Ishikawa (cell line): ENCODE measurements around the gene SLC25A42.

Experiments
- CEBPB ChIP-seq: IDR thresholded peaks from 2 replicates; pipeline ENCODE4 v1.6.1; 2012
- CREB1 ChIP-seq: IDR thresholded peaks from 2 replicates; pipeline ENCODE4 v1.6.1; 2012; ENCODE audit warnings: low read depth
- EGR1 ChIP-seq: IDR thresholded peaks from 2 replicates; pipeline ENCODE4 v1.6.1; 2012
- EP300 ChIP-seq: IDR thresholded peaks from 2 replicates; pipeline ENCODE4 v1.6.1; 2012; ENCODE audit warnings: borderline replicate concordance
- MAX ChIP-seq: IDR thresholded peaks from 2 replicates; pipeline ENCODE4 v1.6.1; 2012
- NFIC ChIP-seq: IDR thresholded peaks from 2 replicates; pipeline ENCODE4 v1.6.1; 2012
- RAD21 ChIP-seq: IDR thresholded peaks from 2 replicates; pipeline ENCODE4 v1.6.1; 2012; ENCODE audit warnings: low read depth
- REST ChIP-seq: IDR thresholded peaks from 2 replicates; pipeline ENCODE4 v1.6.1; 2012; ENCODE audit warnings: low read depth, mild to moderate bottlenecking
- TAF1 ChIP-seq: IDR thresholded peaks from 2 replicates; pipeline ENCODE4 v1.6.1; 2012; ENCODE audit warnings: low read depth, mild to moderate bottlenecking
- TCF12 ChIP-seq: IDR thresholded peaks from 2 replicates; pipeline ENCODE4 v1.6.1; 2012; ENCODE audit warnings: low read depth
- YY1 ChIP-seq: IDR thresholded peaks from 2 replicates; pipeline ENCODE4 v1.6.1; 2012; ENCODE audit warnings: low read depth
- ZBTB7A ChIP-seq: IDR thresholded peaks from 2 replicates; pipeline ENCODE4 v1.6.1; 2012; ENCODE audit warnings: low read depth
- TF ChIP-seq, protein P1 (sequence below): IDR thresholded peaks from 2 replicates; pipeline ENCODE4 v1.6.1; 2012

GRCh38 chr19:19119325-19120237, 55.8 kb downstream of the SLC25A42 start:
- TF ChIP-seq REST: no peak
- no peak for TF ChIP-seq EP300
- TF ChIP-seq CREB1: no peak
- no peak for TF ChIP-seq YY1
- TF ChIP-seq TCF12: no peak
- no peak for TF ChIP-seq ZBTB7A
- TF ChIP-seq EGR1: no peak
- TF ChIP-seq, protein P1, sequence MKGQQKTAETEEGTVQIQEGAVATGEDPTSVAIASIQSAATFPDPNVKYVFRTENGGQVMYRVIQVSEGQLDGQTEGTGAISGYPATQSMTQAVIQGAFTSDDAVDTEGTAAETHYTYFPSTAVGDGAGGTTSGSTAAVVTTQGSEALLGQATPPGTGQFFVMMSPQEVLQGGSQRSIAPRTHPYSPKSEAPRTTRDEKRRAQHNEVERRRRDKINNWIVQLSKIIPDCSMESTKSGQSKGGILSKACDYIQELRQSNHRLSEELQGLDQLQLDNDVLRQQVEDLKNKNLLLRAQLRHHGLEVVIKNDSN: no peak
- no peak for TF ChIP-seq NFIC
- TF ChIP-seq TAF1: no peak
- TF ChIP-seq CEBPB: no peak
- TF ChIP-seq RAD21: no peak
- TF ChIP-seq MAX: no peak
